ENCODE data around the gene NOXA1. TPM values are rescaled to one million over a fixed set of nuclear protein-coding genes. Genes with fewer than 3 reads are reported as not detected.

Gene NOXA1
- total and polyA plus RNA-seq, 9 of the 15 experiments (the other 6 are each of a cell fraction or from before 2014, with no cell fraction given): 0.07 to 1.2 (median 0.20) TPM; not detected in 4

DNA sequence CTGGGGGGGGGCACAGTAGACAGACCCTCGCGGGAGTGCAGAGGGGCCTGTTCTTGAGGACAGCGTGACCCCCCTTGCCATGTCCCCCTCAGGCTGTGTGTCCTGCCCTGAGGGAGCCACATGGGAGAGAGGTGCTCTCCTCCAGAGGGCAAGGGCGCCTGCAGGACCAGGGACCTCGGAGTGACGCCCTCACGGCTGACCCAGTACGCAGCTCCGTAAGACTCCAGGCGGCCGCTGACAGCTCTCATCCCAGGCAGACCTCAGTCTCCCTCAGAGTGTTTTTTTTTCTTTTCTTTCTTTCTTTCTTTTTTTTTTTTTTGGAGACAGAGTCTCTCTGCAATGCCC is 27.6 kb upstream of the NOXA1 start:
- Histone ChIP-seq H3K4me1 (replicated peaks in 1 of 2; ENCODE audit: control insufficient read depth in 2 of 2, insufficient read depth in 2 of 2, low read length in 2 of 2) (peaks cover 0 to 53% of the 10 kb centered on the region in 2 experiments; a peak in 2 of 5 replicates), H3K79me2 (ENCODE audit: control insufficient read depth, insufficient read depth, low read length) (no peaks in the 10 kb centered on the region), H3K36me3 (ENCODE audit: control insufficient read depth, insufficient read depth, low read length) (no peaks in the 10 kb centered on the region), H3K4me2 (ENCODE audit: insufficient read depth, low read length) (no peak overlapping the region), H3K27ac (ENCODE audit: extremely low read depth, low read depth, low read length) (no peak overlapping the region), H2AFZ (ENCODE audit: low read depth, low read length) (no peak overlapping the region), H4K20me1 (replicated peaks; ENCODE audit: control insufficient read depth, insufficient read depth, low read length) (no peaks in the 10 kb centered on the region), H3K9me3 (replicated peaks; ENCODE audit: control insufficient read depth, insufficient read depth, low read depth, low read length) (no peaks in the 10 kb centered on the region; the same call in 1 of the 2 replicates), H3K4me3 (no peak overlapping the region), H3K9me1 (ENCODE audit: control insufficient read depth, insufficient read depth, low read length) (no peaks in the 10 kb centered on the region), H3K9ac (ENCODE audit: insufficient read depth in 1 of 2, low read depth in 2 of 2, low read length in 2 of 2) (no peak overlapping the region), H3K27me3 (ENCODE audit: control insufficient read depth in 2 of 2, insufficient read depth in 2 of 2, low read length in 2 of 2) (no peaks in the 10 kb centered on the region)
- DNase-seq (ENCODE audit: extremely low read depth in 1 of 4, low spot score in 3 of 4) (no peak), FAIRE-seq (no peak), ATAC-seq (no peak)
- CTCF ChIA-PET (ENCODE audit: low intra/inter-chr PET ratio): no interaction called here
- POLR2A ChIA-PET: interaction anchor here (1.2 kb wide), 1 partner anchor 10 kb away, joined by 3 read pairs; no protein-coding TSS in a partner anchor
- in situ Hi-C loops (cut with MboI) (no loop called here), intact Hi-C loops (cut with micrococcal nuclease) (no loop called here)
- BruUV-seq (replicated peaks): no TSS peak
- 77% methylated on average over 6 of the region's 11 CpGs for WGBS (ENCODE audit: insufficient coverage, low coverage, missing lambda C conversion rate)
- no peak for TF ChIP-seq SRF (CRISPR knock-in tag; IDR thresholded peaks at IDR 0.05)
- no peak for TF ChIP-seq ZBTB17 (CRISPR knock-in tag; IDR thresholded peaks at IDR 0.05)
- TF ChIP-seq, protein P1, sequence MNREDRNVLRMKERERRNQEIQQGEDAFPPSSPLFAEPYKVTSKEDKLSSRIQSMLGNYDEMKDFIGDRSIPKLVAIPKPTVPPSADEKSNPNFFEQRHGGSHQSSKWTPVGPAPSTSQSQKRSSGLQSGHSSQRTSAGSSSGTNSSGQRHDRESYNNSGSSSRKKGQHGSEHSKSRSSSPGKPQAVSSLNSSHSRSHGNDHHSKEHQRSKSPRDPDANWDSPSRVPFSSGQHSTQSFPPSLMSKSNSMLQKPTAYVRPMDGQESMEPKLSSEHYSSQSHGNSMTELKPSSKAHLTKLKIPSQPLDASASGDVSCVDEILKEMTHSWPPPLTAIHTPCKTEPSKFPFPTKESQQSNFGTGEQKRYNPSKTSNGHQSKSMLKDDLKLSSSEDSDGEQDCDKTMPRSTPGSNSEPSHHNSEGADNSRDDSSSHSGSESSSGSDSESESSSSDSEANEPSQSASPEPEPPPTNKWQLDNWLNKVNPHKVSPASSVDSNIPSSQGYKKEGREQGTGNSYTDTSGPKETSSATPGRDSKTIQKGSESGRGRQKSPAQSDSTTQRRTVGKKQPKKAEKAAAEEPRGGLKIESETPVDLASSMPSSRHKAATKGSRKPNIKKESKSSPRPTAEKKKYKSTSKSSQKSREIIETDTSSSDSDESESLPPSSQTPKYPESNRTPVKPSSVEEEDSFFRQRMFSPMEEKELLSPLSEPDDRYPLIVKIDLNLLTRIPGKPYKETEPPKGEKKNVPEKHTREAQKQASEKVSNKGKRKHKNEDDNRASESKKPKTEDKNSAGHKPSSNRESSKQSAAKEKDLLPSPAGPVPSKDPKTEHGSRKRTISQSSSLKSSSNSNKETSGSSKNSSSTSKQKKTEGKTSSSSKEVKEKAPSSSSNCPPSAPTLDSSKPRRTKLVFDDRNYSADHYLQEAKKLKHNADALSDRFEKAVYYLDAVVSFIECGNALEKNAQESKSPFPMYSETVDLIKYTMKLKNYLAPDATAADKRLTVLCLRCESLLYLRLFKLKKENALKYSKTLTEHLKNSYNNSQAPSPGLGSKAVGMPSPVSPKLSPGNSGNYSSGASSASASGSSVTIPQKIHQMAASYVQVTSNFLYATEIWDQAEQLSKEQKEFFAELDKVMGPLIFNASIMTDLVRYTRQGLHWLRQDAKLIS (CRISPR knock-in tag; IDR thresholded peaks at IDR 0.05): no peak
- no peak for TF ChIP-seq RBM39 (optimal IDR thresholded peaks at IDR 0.05; ENCODE audit: low read depth, low read length)
- no peak for TF ChIP-seq NFE2L1 (tag; IDR thresholded peaks at IDR 0.05; ENCODE audit: borderline replicate concordance, low read depth)
- no peak for TF ChIP-seq POLR2AphosphoS5 (IDR thresholded peaks at IDR 0.05; ENCODE audit: control insufficient read depth, insufficient read depth, low read depth, low read length)
- no peak for TF ChIP-seq CREB1 (IDR thresholded peaks at IDR 0.05)
- TF ChIP-seq CREB1 (CRISPR knock-in tag; IDR thresholded peaks at IDR 0.05): no peak
- no peak for TF ChIP-seq ZSCAN32 (CRISPR knock-in tag; IDR thresholded peaks at IDR 0.05)
- TF ChIP-seq BRF1 (IDR thresholded peaks at IDR 0.05; ENCODE audit: borderline replicate concordance, extremely low read depth, insufficient read length): no peak
- TF ChIP-seq, protein P2, sequence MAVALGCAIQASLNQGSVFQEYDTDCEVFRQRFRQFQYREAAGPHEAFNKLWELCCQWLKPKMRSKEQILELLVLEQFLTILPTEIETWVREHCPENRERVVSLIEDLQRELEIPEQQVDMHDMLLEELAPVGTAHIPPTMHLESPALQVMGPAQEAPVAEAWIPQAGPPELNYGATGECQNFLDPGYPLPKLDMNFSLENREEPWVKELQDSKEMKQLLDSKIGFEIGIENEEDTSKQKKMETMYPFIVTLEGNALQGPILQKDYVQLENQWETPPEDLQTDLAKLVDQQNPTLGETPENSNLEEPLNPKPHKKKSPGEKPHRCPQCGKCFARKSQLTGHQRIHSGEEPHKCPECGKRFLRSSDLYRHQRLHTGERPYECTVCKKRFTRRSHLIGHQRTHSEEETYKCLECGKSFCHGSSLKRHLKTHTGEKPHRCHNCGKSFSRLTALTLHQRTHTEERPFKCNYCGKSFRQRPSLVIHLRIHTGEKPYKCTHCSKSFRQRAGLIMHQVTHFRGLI (CRISPR knock-in tag; IDR thresholded peaks at IDR 0.05): no peak
- TF ChIP-seq MLLT1 (IDR thresholded peaks at IDR 0.05): no peak
- no peak for TF ChIP-seq NFATC3 (IDR thresholded peaks at IDR 0.05)
- TF ChIP-seq SREBF2 (CRISPR knock-in tag; IDR thresholded peaks at IDR 0.05): no peak
- no peak for TF ChIP-seq SRSF1 (IDR thresholded peaks at IDR 0.05; ENCODE audit: low read depth, low read length)
